ENCODE measurements around the gene IGSF3. TPM values are rescaled to one million over a fixed set of nuclear protein-coding genes. Genes with fewer than 3 reads are reported as not detected.
"Not testable (repeated sequence)": the region's sequence is repeated elsewhere in the genome, so short reads cannot be mapped to it uniquely, and the experiment has no call there.

IGSF3 gene
- total RNA-seq, 1 donor from 2014 or later = 29.4 TPM

GRCh38 chr1:116596742-116597307, 70.7 kb downstream of the IGSF3 start:
- H3K36me3 Mint-ChIP-seq (ENCODE audit: low read depth, unreplicated experiment); H3K27ac Mint-ChIP-seq (ENCODE audit: unreplicated experiment); H3K9me3 Mint-ChIP-seq (ENCODE audit: unreplicated experiment); H3K27me3 Mint-ChIP-seq (ENCODE audit: unreplicated experiment); H3K4me3 Mint-ChIP-seq (ENCODE audit: unreplicated experiment); DNase-seq (ENCODE audit: low spot score): not testable (repeated sequence)
- H3K4me1 Mint-ChIP-seq (ENCODE audit: unreplicated experiment) = peaks cover 30% of the 10 kb centered on the region

- TF ChIP-seq CTCF (IDR thresholded peaks at IDR 0.05; ENCODE audit: unreplicated experiment) = peak; percentile 43
- H3K4me1 Mint-ChIP-seq (ENCODE audit: unreplicated experiment) = peaks cover 30% of the 10 kb centered on the region
- DNase-seq (ENCODE audit: low spot score) = peak; percentile 50
- not testable (repeated sequence) for H3K9me3 Mint-ChIP-seq (ENCODE audit: unreplicated experiment); H3K4me3 Mint-ChIP-seq (ENCODE audit: unreplicated experiment); H3K36me3 Mint-ChIP-seq (ENCODE audit: low read depth, unreplicated experiment); H3K27ac Mint-ChIP-seq (ENCODE audit: unreplicated experiment); H3K27me3 Mint-ChIP-seq (ENCODE audit: unreplicated experiment)
These were observed 71.4 kb downstream of the IGSF3 start for GRCh38 chr1:116595946-116596741.

- not testable (repeated sequence) for DNase-seq (ENCODE audit: low spot score); H3K27ac Mint-ChIP-seq (ENCODE audit: unreplicated experiment); H3K27me3 Mint-ChIP-seq (ENCODE audit: unreplicated experiment); H3K36me3 Mint-ChIP-seq (ENCODE audit: low read depth, unreplicated experiment); H3K4me3 Mint-ChIP-seq (ENCODE audit: unreplicated experiment); H3K9me3 Mint-ChIP-seq (ENCODE audit: unreplicated experiment)
- H3K4me1 Mint-ChIP-seq (ENCODE audit: unreplicated experiment) = peaks cover 25% of the 10 kb centered on the region
These were observed 72.3 kb downstream of the IGSF3 start for GRCh38 chr1:116595065-116595840.

GRCh38 chr1:116593977-116594376, 73.6 kb downstream of the IGSF3 start:
- not testable (repeated sequence) for H3K27ac Mint-ChIP-seq (ENCODE audit: unreplicated experiment); H3K4me3 Mint-ChIP-seq (ENCODE audit: unreplicated experiment); H3K9me3 Mint-ChIP-seq (ENCODE audit: unreplicated experiment); H3K27me3 Mint-ChIP-seq (ENCODE audit: unreplicated experiment); DNase-seq (ENCODE audit: low spot score); H3K36me3 Mint-ChIP-seq (ENCODE audit: low read depth, unreplicated experiment)
- H3K4me1 Mint-ChIP-seq (ENCODE audit: unreplicated experiment) = peaks cover 14% of the 10 kb centered on the region

GRCh38 chr1:116593401-116593800, 74.1 kb downstream of the IGSF3 start:
- not testable (repeated sequence) for H3K36me3 Mint-ChIP-seq (ENCODE audit: low read depth, unreplicated experiment); H3K4me3 Mint-ChIP-seq (ENCODE audit: unreplicated experiment); H3K9me3 Mint-ChIP-seq (ENCODE audit: unreplicated experiment); H3K27ac Mint-ChIP-seq (ENCODE audit: unreplicated experiment); DNase-seq (ENCODE audit: low spot score); H3K27me3 Mint-ChIP-seq (ENCODE audit: unreplicated experiment)
- peaks cover 14% of the 10 kb centered on the region for H3K4me1 Mint-ChIP-seq (ENCODE audit: unreplicated experiment)

- not testable (repeated sequence) for DNase-seq (ENCODE audit: low spot score); H3K27me3 Mint-ChIP-seq (ENCODE audit: unreplicated experiment); H3K27ac Mint-ChIP-seq (ENCODE audit: unreplicated experiment); H3K9me3 Mint-ChIP-seq (ENCODE audit: unreplicated experiment); H3K4me3 Mint-ChIP-seq (ENCODE audit: unreplicated experiment)
- H3K4me1 Mint-ChIP-seq (ENCODE audit: unreplicated experiment) = peaks cover 18% of the 10 kb centered on the region
- peaks cover 14% of the 10 kb centered on the region for H3K36me3 Mint-ChIP-seq (ENCODE audit: low read depth, unreplicated experiment)
These were observed 75.5 kb downstream of the IGSF3 start for GRCh38 chr1:116591951-116592605.

- Mint-ChIP-seq H3K4me1 (ENCODE audit: unreplicated experiment) (peaks cover 17% of the 10 kb centered on the region), H3K36me3 (ENCODE audit: low read depth, unreplicated experiment) (peaks cover 14% of the 10 kb centered on the region)
- not testable (repeated sequence) for H3K9me3 Mint-ChIP-seq (ENCODE audit: unreplicated experiment); DNase-seq (ENCODE audit: low spot score); H3K4me3 Mint-ChIP-seq (ENCODE audit: unreplicated experiment); H3K27me3 Mint-ChIP-seq (ENCODE audit: unreplicated experiment); H3K27ac Mint-ChIP-seq (ENCODE audit: unreplicated experiment)
These were observed 76.3 kb downstream of the IGSF3 start for GRCh38 chr1:116591006-116591950.

- H3K4me1 Mint-ChIP-seq (ENCODE audit: unreplicated experiment); H3K27ac Mint-ChIP-seq (ENCODE audit: unreplicated experiment); H3K9me3 Mint-ChIP-seq (ENCODE audit: unreplicated experiment); DNase-seq (ENCODE audit: low spot score); H3K27me3 Mint-ChIP-seq (ENCODE audit: unreplicated experiment); H3K4me3 Mint-ChIP-seq (ENCODE audit: unreplicated experiment): not testable (repeated sequence)
- H3K36me3 Mint-ChIP-seq (ENCODE audit: low read depth, unreplicated experiment) = peaks cover 14% of the 10 kb centered on the region
These were observed 77.1 kb downstream of the IGSF3 start for GRCh38 chr1:116590359-116591005.

GRCh38 chr1:116589101-116589735, 78.3 kb downstream of the IGSF3 start:
- H3K36me3 Mint-ChIP-seq (ENCODE audit: low read depth, unreplicated experiment) = peaks cover 14% of the 10 kb centered on the region
- H3K9me3 Mint-ChIP-seq (ENCODE audit: unreplicated experiment); H3K27ac Mint-ChIP-seq (ENCODE audit: unreplicated experiment); H3K4me1 Mint-ChIP-seq (ENCODE audit: unreplicated experiment); DNase-seq (ENCODE audit: low spot score); H3K27me3 Mint-ChIP-seq (ENCODE audit: unreplicated experiment); H3K4me3 Mint-ChIP-seq (ENCODE audit: unreplicated experiment): not testable (repeated sequence)

All from endothelial cell (in vitro differentiated cells).